ENCODE data around the gene LRRC4C. TPM values are rescaled to one million over a fixed set of nuclear protein-coding genes. Genes with fewer than 3 reads are reported as not detected.

LRRC4C gene
- total and polyA plus RNA-seq, 2 experiments from 2014 or later = 0.35 to 1.1 TPM

- DNase-seq (ENCODE audit: low spot score) = no peak
- H3F3A ChIP-seq (replicated peaks; ENCODE audit: low read depth) = no peaks in the 10 kb centered on the region
- peaks cover 2% of the 10 kb centered on the region for H3K27me3 Mint-ChIP-seq (ENCODE audit: insufficient read depth, low read depth, poor library complexity)
- H4K20me1 ChIP-seq (replicated peaks; ENCODE audit: insufficient read depth) = no peaks in the 10 kb centered on the region
- no peak overlapping the region for H2AFZ ChIP-seq
- no peak overlapping the region for H3K27ac Mint-ChIP-seq
- no peaks in the 10 kb centered on the region for H3K36me3 ChIP-seq (ENCODE audit: insufficient read depth)
- no peak overlapping the region for H3K4me2 ChIP-seq
- no peaks in the 10 kb centered on the region for H3K79me2 ChIP-seq (replicated peaks; ENCODE audit: insufficient read depth)
- no peak overlapping the region for H3K4me3 Mint-ChIP-seq
- no peaks in the 10 kb centered on the region; the same call in 1 of the 2 replicates for H3K9me2 ChIP-seq (ENCODE audit: insufficient read depth)
- H3K4me3 ChIP-seq = no peak overlapping the region
- H3K4me1 Mint-ChIP-seq = peaks cover 10% of the 10 kb centered on the region
- no peaks in the 10 kb centered on the region; the same call in 1 of the 3 replicates for H3K9me3 Mint-ChIP-seq
- TF ChIP-seq ZNF114 (CRISPR knock-in tag; IDR thresholded peaks at IDR 0.05) = no peak
- TF ChIP-seq JUNB (IDR thresholded peaks at IDR 0.05; ENCODE audit: unreplicated experiment) = no peak
- no peak for TF ChIP-seq CREB1 (CRISPR knock-in tag; IDR thresholded peaks at IDR 0.05; ENCODE audit: low read depth)
- no peak for TF ChIP-seq POLR2AphosphoS5 (IDR thresholded peaks at IDR 0.05; ENCODE audit: low read depth)
- TF ChIP-seq EZH2phosphoT487 (IDR thresholded peaks at IDR 0.05; ENCODE audit: unreplicated experiment) = no peak
- no peak for TF ChIP-seq ZNF462 (CRISPR knock-in tag; IDR thresholded peaks at IDR 0.05)
- no peak for TF ChIP-seq ETS1 (IDR thresholded peaks at IDR 0.05)
- TF ChIP-seq REST (IDR thresholded peaks at IDR 0.05; ENCODE audit: unreplicated experiment) = no peak
- no peak for TF ChIP-seq STAT1 (IDR thresholded peaks at IDR 0.05; ENCODE audit: unreplicated experiment)
- TF ChIP-seq NANOG (IDR thresholded peaks at IDR 0.05; ENCODE audit: borderline replicate concordance) = no peak
- no peak for TF ChIP-seq CTCF (conservative IDR thresholded peaks at IDR 0.05; ENCODE audit: low read depth in 2 of 2)
- H3K4me1 ChIP-seq (ENCODE audit: insufficient read depth) = no peaks in the 10 kb centered on the region
- no peak overlapping the region for H3K27ac ChIP-seq (ENCODE audit: low read depth)
- H3K27me3 ChIP-seq (ENCODE audit: insufficient read depth) = no peaks in the 10 kb centered on the region
- no peak for ATAC-seq
- H3K36me3 Mint-ChIP-seq (ENCODE audit: low read depth) = 0 out of 3 replicates have a peak, but pooled peaks cover 3% of the 10 kb centered on the region
Measured at GRCh38 chr11:41250408-41250935, 209.0 kb downstream of the LRRC4C start.

Measured in GM23338 (cell line).